HG03565 (cell line): ENCODE data around the gene ATP2B1.

Experiments used
- ATAC-seq: cut with Tn5 transposase; IDR thresholded peaks from one replicate; pipeline ENCODE4 v1.9.1; 2021; ENCODE audit warnings: mild to moderate bottlenecking, moderate library complexity; ENCODE audit not compliant: unreplicated experiment

Gene ATP2B1

DNA sequence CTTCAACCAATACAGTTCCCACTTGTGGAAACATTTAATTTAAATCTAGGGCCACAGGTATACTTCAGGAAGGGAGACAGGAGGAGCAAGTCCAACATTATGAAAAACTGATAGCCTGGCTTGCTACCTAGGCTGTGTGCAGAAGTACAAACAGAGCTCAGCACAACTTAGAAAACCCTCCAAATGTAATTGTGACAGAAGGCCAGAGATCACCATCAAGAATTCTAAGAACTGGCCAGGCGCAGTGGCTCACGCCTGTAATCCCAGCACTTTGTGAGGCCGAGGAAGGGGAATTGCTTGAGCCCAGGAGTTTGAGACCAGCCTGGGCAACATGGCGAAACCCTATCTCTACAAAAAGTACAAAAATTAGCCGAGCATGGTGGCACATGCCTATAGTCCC is 14.1 kb downstream of the ATP2B1 start:
- ATAC-seq: no peak

DNA sequence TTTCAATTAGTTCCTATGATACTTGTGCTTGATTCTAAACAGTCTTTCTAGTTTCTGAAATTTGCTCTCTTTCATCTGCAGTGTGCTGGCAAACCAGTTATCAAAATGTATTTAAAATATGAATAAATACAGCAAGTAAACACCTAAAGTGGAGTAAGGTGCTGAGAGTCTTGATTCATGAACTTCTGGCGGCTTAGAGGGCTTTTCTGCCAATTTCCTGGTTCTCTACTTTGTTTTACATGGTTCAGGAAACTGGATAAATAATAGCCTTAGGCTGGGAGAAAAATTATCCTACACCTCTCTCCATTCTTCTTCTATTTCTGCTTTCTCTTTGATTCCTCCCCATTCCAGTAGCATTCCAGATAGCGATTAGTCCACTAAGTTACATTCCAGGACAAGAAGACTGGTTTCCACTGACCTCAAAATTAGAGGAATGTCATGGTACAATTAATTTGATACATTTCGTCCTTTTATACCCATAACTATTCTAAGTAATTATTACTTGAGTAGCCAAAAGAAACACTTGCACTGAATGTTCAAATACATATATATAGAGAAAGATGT is 14.9 kb downstream of the ATP2B1 start:
- no peak for ATAC-seq

DNA sequence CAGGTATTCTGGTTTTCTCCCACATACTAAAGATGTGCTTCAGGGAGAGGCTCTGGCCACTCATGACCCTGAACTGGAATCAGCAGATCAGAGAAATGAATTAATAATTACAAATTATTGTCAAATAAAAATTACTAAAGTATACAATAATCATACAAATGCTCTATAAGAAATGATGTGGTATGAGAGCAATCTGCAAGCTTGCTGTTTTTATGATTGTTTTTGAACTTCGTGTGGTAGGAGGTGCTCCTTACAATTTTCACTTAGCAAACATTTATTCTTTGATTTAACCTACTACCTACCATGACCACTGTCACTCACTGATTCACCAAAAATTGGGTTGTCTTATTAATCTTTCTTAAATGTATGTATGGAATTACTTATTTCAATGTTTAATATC is 16.2 kb downstream of the ATP2B1 start:
- no peak for ATAC-seq

DNA sequence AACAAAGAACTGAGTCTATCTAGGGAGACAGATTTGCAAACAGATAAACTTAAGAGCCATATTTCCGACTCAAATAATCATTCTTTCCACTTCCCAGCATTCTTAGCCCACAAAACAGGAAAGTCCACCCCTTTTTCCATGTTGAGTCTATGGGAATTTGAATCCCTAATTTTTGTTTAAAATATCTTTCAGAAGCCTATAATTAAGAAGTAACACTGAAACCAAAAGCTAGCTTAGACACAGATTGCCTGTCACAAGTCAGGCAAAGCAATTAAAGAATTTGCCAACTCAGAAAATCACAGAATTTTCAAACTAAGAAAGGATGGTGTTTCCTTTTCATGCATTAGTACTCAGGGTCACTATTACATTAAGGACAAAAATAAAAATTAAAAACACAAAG is 17.0 kb downstream of the ATP2B1 start:
- no peak for ATAC-seq

DNA sequence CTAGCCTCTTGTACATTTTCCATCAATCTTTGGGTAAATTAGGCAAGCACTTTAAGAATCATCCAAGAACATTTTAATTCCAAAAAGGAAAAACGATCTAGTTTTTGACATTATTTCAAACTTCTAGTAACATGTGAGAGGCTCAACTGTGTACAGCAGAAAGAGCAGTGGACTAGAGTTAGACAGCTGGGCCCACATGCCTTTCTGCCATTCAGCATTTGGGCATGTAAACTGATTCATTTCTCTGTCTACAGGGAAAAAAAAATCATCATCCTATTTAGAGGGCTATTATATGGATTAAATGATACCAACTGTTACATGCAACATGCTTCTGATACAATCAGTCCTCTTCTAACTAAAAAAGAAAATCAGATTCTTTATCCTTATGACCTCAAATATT is 17.7 kb downstream of the ATP2B1 start:
- ATAC-seq: no peak

DNA sequence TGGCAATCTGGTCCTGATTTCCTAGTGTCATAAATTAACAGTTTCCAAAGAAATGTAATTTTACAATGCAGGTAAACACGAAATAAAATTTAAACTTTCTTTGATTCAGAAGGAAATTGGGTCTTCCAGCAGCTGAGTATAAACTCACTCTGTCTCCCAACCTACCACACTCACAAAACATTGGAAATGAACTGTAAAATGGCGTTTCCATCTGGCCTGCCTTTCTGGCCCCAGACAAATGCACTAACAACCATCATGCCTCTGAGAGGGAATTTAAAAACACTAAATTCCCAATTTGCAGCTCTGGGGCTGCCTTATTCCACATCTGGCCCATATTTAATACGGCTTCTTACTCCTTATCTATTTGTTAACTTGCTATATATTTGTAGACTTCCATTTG is 19.3 kb downstream of the ATP2B1 start:
- no peak for ATAC-seq

DNA sequence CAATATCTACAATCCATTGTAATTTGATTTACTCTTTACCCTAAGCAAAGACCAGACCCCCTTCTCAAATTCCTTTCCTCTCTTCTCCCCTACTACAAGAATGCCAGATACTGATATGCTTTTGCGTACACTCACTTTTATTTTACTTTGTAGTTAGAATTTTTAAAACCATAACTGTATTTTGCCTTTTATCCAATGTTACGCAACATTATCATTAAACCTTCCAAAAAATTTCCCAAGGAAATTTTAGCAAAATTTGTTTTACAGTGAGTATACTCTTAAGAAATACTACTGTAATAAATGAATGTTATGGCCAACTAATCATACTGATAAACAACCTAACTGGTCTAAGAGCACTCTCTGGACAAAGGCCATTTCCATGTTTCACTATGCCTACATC is 22.3 kb downstream of the ATP2B1 start:
- ATAC-seq: no peak

DNA sequence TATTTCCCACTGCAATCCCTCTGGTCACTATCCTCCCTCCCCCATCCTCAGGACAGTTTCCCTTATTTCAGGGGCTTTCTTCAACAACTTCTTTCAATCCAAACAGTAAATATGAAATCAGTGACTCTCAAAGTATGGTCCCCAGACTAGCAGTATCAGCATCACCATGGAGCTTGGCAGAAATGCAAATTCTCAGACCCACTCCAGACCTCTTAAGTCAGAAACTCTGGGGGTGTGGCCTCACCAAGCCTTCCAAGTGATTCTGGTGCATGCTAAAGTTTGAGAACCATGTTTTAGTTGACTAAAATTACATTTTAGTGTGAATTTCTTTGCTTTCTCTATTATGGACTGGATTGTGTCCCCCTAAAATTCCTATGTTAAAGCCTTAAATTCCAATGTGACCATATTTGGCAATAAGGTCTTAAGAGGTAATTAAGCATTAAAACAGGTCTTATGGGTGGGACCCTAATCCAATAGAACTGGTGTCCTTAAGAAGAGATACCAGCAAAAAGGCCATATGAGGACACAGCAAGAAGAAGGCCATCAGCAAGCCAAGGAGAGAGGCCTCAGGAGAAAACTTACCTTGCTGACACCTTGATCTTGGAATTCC is 23.2 kb downstream of the ATP2B1 start:
- ATAC-seq: no peak

DNA sequence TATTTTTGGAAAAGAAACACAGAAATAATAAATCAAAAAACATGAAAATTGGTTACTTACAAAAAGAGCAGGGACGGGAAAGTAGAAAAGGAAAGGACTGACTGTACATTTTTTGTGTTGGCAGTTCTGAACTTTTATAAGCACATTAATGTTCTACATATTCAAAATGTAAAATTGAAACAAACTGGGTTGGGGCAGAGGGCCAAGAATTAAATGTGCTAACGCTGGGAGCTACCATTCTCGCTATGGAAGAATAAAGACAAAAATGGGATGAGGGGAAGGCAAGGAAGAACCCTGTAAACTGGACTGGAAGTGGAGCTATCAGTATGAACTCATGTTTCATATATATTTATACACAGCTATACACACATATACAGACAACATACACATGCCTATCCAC is 24.5 kb downstream of the ATP2B1 start:
- no peak for ATAC-seq

DNA sequence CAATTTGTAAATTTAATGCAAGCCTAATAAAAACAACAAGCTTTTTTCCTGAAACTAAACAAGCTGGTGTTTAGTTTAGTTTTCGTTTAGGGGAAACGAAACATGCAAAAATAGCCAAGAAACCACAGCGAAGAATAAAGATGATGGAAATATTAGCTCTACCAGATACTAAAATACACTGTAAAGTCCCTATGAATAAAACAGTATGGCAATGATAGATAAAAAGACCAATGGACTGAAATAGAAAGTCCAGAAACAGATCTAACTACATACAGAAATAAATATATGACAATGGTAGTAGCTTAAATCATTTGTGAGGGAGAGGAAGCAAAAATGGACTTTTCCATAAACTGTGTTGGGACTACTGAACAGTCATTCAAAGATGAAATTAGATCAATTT is 26.4 kb downstream of the ATP2B1 start:
- no peak for ATAC-seq

DNA sequence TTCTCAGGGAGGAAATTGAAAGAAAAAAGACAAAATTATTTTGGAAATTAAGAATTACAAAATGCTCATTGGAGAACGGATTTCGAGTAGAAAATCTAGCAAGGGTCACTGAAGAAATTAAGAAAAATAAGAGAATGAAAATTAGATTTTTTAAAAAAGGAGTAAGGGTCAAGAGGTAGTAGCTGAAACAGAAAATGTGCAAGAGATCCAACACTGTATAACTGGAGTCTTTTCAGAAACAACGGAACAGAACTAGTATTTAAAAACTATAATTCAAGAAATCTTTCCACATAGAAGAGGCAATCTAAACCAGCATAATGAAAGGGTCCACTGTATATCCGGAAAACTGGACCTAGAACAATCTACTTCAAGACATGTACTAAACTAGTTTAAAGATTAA is 28.2 kb downstream of the ATP2B1 start:
- ATAC-seq: no peak

DNA sequence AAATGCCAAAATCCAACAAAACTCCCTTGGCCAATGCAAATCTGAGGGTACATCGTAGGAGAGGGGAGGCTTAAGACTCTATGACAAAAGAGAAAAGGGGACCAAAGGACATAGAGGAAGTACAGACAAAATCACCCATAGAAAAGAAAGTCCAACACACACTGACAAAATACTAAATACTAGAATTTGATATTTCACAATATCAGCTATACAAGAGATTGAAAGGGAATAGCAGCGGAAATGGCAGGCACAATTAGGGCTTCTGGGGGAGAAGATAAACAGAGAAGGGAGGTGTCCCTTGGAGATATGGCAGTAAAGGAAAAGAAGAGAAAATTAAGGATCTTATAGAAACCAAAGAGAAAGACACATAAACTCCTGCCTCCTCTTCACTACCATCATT is 29.0 kb downstream of the ATP2B1 start:
- ATAC-seq: no peak

DNA sequence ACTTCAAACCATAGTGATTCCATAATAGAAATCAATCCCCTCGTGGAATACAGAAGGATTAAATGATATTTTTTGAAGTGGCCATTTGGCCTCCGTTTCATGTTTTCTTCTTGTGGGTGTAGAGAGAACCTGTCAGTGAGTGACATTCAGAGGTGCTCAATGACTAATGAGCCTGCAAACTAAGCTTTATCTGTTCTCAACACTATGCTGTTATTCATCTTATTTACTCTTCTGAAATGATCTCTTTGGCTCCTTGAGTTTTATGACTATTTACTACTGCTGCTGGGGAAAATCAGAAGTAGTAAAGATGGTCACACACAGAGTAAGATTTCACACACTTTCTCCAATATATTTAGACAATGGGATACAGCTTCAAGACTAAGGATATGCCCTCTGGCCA is 30.4 kb downstream of the ATP2B1 start:
- no peak for ATAC-seq

DNA sequence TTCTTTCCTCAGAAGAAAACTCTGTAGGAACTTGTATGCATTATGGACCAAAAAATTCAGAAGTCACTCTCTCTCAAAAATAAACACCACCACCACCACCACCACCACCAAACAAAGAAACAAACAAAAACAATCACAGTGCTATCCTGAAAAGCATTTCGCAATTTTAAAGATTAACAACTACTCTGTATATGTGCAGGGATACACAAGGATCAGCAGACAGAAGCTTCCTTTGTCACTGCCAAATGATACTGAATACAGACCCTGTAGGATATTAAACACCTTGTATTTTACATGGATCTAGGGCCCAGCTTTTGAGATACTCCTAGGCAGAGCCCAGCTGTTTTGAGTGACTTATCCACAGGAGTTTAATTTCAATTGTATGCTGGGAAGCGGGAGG is 31.7 kb downstream of the ATP2B1 start:
- no peak for ATAC-seq

DNA sequence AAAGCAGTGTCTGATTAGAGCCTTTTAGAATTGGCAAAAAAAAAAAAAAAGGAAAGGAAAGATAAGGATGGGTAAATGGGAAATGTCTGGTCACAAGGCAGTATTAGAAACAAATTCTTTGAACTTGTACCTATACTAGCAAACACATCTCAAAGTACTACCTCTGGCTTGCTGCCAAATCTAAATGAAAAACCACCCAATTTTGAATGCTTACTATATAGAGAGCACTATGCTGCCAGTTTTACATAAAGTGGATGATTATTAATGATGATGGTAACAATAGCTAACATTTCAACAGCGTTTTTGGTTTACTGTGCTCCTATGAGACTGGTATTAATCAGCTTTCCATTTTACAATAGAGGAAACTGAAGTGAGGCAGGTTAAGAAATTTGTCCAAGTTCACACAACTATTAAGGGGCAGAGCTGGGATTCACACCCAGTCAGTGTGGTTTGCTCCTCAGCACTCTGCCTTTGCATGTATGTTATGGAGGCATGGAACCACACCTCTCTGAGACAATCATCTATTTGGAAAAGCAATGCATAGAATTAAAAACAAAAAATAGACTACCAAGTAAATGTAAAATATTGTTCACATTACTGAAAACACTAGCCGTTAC is 34.2 kb downstream of the ATP2B1 start:
- no peak for ATAC-seq

DNA sequence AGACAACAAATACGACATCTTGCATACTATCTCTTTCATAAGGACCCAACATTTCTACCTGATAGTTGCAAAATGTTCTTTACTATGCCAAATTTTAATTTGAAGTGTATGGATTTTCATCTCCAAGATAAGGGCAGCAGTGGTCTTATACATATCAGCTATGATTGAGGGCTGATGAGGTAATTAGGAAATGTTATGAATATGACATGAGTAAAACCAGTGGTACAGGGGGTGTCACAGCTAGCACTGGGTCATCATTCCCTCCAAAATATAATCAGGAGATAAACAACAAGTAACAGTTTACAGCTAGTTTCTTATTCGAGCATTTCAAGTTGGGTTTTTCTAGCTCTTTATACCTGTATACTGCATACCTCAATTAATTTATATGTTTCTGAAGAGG is 35.0 kb downstream of the ATP2B1 start:
- ATAC-seq: no peak

DNA sequence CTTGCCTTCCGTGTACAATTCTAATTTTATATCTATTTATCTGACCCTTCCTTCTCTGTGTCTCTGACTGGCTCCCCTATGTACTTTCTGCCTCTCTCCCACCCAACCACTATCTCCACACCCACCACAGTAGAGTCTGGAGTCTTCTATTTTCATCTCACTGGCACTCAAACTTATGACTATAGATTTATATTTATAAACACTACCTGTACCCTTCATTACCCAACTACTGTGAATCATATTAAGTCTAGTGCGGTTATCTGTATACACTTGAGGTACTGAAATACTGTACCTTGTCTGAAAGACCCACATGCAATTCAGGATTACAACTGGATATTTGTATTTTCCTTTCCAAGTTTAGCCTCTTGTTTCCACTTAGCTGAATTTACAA is 36.1 kb downstream of the ATP2B1 start:
- no peak for ATAC-seq

DNA sequence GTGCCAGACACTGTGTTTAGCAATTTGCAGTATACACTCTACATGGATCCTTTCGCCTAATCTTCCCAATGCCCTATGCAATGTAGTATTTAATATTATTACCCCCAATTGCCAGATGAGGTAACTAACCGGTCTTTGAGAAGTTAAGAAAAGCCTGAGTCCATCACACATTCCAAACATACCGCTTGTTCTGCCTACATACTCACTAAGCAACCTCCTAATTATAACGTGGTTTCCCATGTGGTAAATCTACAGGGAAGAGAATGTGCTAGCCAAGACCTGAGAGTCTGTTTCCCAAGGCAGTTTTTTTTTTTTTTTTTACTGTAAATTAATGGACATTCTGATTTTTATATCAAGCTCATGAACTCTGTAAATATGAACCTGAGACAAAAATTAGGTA is 37.2 kb downstream of the ATP2B1 start:
- ATAC-seq: no peak

DNA sequence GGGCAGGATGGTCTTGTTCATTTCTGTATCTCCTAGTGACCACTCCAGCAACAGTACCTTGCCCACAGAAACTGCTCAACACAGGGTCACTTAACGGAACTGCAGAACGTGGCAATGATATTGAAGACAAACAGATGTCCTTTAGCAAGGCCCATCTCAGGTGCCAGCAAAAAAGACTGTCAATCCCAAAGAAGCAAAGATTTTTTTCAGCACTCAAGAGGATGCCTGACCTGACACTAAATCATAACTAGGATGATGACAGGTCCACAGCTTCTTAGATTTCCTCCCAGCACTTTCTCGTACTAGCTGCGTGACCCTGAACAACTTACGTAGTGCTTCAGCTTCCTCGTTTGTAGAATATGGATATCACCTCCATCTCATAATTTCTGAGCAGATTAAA is 39.4 kb downstream of the ATP2B1 start:
- ATAC-seq: no peak

DNA sequence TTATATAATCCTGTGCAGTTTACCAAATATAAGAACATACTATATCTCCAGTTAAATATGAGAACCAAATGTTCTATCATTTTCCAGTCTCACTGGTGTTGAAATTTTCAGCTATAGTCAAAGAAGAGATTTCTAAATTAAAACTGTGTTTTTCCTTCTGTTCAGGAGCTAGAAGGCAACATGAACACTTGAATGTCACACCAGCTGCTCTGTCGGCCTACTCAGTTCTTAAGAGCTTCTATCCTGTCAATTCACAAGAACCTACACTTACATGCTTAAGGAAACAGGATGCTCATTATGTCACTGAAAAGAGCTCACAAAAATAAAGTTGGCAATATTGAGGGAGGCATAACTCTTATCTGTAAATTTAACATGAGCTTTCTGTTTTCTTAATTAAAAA is 43.1 kb downstream of the ATP2B1 start:
- ATAC-seq: no peak

DNA sequence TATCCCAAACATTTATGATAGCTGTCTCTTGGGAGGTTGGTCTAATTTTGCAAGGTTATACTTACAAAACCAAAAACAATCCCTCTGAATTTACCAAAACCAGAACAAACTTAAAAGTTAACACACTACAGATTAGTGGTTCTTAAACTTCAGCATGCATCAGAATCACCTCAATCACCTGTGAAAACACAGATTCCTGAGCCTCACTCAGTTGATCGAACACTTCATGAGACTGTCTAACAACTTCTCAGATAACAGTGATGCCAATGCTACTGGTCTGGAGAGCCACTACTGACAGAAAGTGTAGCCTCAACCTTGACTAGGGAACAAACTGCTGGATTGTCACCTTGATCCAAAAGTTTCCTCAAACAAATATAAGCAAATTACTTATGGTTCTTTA is 44.2 kb downstream of the ATP2B1 start:
- no peak for ATAC-seq

DNA sequence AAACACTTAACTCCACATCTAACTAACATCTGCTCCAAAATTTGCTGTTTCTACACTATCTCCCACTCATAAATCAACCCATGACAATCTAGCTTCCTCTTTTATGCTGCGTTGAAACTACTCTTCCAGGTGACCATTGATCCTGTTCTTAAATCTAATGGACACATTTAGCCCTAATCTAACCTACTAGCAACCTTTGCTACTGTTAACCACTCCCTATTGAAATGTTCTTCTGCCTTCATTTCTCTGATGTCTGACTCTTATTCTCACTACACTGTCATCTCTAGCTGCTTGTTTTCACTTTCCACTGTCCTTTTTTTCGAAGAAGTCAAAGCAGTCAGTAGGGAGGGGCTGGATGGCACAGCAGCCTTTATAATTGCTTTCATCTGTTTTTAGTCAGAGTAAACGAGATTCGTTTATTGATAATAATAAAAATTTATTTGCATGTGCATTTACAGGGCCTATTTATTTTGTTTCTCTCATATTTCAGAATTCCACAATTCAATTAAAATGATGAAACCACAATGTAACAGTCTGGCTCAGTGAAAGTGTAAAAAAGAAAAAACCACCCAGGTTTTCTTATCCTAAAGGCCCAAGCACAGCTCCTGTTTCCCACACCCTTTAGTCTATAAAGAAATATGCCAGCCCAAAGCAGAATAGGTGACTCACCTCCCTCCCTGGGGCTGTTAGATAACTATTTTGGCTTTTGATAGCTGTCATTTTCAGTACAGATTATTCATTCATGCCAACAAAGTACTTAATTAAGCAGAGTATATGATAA is 44.9 kb downstream of the ATP2B1 start:
- peak; percentile 60 for ATAC-seq
